Fibroblast of lung (primary cell): ENCODE results near the gene RCAN2. TPM values are rescaled to one million over a fixed set of nuclear protein-coding genes. Genes with fewer than 3 reads are reported as not detected.
"Not testable (repeated sequence)": the region's sequence is repeated elsewhere in the genome, so short reads cannot be mapped to it uniquely, and the experiment has no call there.

ENCODE experiments used
- DNase-seq, 2 donors: peaks; one replicate each; pipeline versions ENCODE4 v3.0.0 to v3.0.0-alpha.2; 2010; ENCODE audit warnings: low read depth in 2 of 2
- H2AFZ ChIP-seq: 2 replicates; pipeline ENCODE4 v1.5.1; 2012; ENCODE audit warnings: low read length, control low read depth, inconsistent platforms
- H3K27ac ChIP-seq: 2 replicates; pipeline ENCODE4 v1.5.1; 2011; ENCODE audit warnings: low read length, control low read depth; ENCODE audit not compliant: insufficient read depth
- H3K27me3 ChIP-seq: 2 replicates; pipeline ENCODE4 v1.5.1; 2011; ENCODE audit warnings: mild to moderate bottlenecking, low read length; ENCODE audit not compliant: control insufficient read depth, insufficient read depth
- H3K36me3 ChIP-seq: 2 replicates; pipeline ENCODE4 v1.5.1; 2011; ENCODE audit warnings: low read length; ENCODE audit not compliant: control insufficient read depth, insufficient read depth
- H3K4me1 ChIP-seq: 2 replicates; pipeline ENCODE4 v1.5.1; 2011; ENCODE audit warnings: low read length; ENCODE audit not compliant: control insufficient read depth, insufficient read depth; ENCODE audit errors: extremely low read depth
- H3K4me2 ChIP-seq: 2 replicates; pipeline ENCODE4 v1.5.1; 2011; ENCODE audit warnings: low read length, control low read depth; ENCODE audit not compliant: insufficient read depth; ENCODE audit errors: extremely low read depth
- H3K4me3 ChIP-seq, 4 experiments: fragments of 200-600 bp in 1 of 4; sonication (generic) in 1 of 4; replicated peaks in 1 of 4; 2 replicates each; pipeline ENCODE4 v1.5.1; 2011 to 2016; ENCODE audit warnings: low read length in 4 of 4, low read depth in 3 of 4, mild to moderate bottlenecking in 3 of 4, control low read depth in 2 of 4, inconsistent platforms in 1 of 4, mixed read lengths in 1 of 4; ENCODE audit not compliant: insufficient read depth in 1 of 4; ENCODE audit errors: control extremely low read depth in 1 of 4
- H3K79me2 ChIP-seq: 2 replicates; pipeline ENCODE4 v1.5.1; 2012; ENCODE audit warnings: mild to moderate bottlenecking, low read length, inconsistent platforms; ENCODE audit not compliant: control insufficient read depth, insufficient read depth
- H3K9ac ChIP-seq: 2 replicates; pipeline ENCODE4 v1.5.1; 2011; ENCODE audit warnings: mild to moderate bottlenecking, low read length, control low read depth; ENCODE audit not compliant: insufficient read depth
- H3K9me3 ChIP-seq: 2 replicates; pipeline ENCODE4 v1.5.1; 2012; ENCODE audit warnings: low read depth, low read length; ENCODE audit not compliant: control insufficient read depth, insufficient read depth
- H4K20me1 ChIP-seq: 2 replicates; pipeline ENCODE4 v1.5.1; 2011; ENCODE audit warnings: low read length; ENCODE audit not compliant: control insufficient read depth, insufficient read depth; ENCODE audit errors: extremely low read depth
- EZH2 ChIP-seq: IDR thresholded peaks from 2 replicates; pipeline ENCODE4 v1.5.1; 2012; ENCODE audit warnings: low read length, control low read depth, mild to moderate bottlenecking; ENCODE audit errors: missing control alignments
- polyA plus RNA-seq, 2 donors: library from polyadenylated mRNA; depleted of rRNA in 1 of 2; stranded (reverse) in 1 of 2; unstranded in 1 of 2; fragments of >200 nt; gene quantifications; 2 replicates each; pipeline ENCODE4 v1.2.1, GENCODE V29; 2011 to 2012; ENCODE audit warnings: missing spikeins in 1 of 2
- total RNA-seq: library from RNA; depleted of rRNA; stranded (reverse); fragments of >200 nt; gene quantifications from 2 replicates; pipeline ENCODE4 v1.2.1, GENCODE V29; 2014
- TF ChIP-seq, protein P1 (sequence below), 2 donors: IDR thresholded peaks in 1 of 2; conservative IDR thresholded peaks in 1 of 2; 1 replicate in 1 of 2; 2 replicates in 1 of 2; pipeline ENCODE4 v1.5.1; 2011 to 2012; ENCODE audit warnings: low read length in 2 of 2, control low read depth in 1 of 2, inconsistent platforms in 1 of 2, low read depth in 1 of 2, mild to moderate bottlenecking in 1 of 2

The RCAN2 gene
- total and polyA plus RNA-seq, 2 donors (not counting 1 experiment from before 2014, with no cell fraction given), result 11.7 to 38.0 TPM

DNA sequence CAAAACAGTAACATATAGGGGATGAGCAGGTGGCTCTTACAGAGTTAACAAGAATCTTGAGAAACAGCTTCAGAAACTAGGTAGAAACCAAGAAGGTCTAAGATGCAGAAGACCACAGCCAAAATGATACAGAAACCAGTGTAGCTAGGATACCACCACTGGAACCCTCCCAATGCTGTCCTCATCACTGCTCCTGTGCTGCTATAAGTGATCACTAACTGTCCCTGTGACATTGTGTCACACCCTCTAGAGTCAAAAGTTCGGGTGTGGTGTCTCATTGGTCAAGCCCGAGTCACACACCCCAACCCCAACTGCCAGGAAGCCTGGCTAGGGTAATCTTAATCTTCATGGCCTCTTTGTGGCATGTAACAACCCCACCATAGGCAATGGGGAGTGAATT lies 153.1 kb downstream of the RCAN2 start:
- Histone ChIP-seq H3K36me3 (no peaks in the 10 kb centered on the region), H4K20me1 (no peaks in the 10 kb centered on the region), H3K4me3 (no peak overlapping the region), H3K27me3 (peaks cover 3% of the 10 kb centered on the region), H3K9ac (no peak overlapping the region), H3K79me2 (no peaks in the 10 kb centered on the region), H3K4me2 (no peak overlapping the region), H3K4me1 (no peaks in the 10 kb centered on the region), H3K9me3 (no peaks in the 10 kb centered on the region), H2AFZ (no peak overlapping the region), H3K27ac (no peak overlapping the region)
- no peak for DNase-seq
- TF ChIP-seq, protein P1, sequence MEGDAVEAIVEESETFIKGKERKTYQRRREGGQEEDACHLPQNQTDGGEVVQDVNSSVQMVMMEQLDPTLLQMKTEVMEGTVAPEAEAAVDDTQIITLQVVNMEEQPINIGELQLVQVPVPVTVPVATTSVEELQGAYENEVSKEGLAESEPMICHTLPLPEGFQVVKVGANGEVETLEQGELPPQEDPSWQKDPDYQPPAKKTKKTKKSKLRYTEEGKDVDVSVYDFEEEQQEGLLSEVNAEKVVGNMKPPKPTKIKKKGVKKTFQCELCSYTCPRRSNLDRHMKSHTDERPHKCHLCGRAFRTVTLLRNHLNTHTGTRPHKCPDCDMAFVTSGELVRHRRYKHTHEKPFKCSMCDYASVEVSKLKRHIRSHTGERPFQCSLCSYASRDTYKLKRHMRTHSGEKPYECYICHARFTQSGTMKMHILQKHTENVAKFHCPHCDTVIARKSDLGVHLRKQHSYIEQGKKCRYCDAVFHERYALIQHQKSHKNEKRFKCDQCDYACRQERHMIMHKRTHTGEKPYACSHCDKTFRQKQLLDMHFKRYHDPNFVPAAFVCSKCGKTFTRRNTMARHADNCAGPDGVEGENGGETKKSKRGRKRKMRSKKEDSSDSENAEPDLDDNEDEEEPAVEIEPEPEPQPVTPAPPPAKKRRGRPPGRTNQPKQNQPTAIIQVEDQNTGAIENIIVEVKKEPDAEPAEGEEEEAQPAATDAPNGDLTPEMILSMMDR (conservative IDR thresholded peaks at IDR 0.05 in 1 of 2, IDR thresholded peaks at IDR 0.05 in 1 of 2; ENCODE audit: low read depth in 1 of 2, low read length in 2 of 2), result no peak
- no peak for TF ChIP-seq EZH2

DNA sequence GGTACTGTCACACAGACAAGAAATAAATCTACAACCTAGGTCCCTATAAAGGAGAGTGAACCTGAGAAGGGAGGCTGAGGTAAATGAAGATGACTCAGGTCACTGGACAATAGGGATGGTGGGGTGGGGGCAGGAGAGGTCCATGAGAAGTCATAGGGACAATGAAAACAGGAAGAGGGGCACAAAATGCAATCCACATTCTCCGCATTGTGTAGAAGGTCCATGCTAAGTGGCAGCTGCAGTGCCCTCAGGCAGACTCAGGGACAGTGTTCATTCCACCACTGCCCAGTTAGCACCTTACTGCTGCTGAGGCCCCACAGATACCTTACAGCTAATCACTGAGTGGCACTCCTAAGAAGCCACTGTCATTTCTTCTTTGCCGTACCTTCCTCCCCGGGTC lies 156.8 kb downstream of the RCAN2 start:
- H3K27me3 ChIP-seq, result peaks cover 3% of the 10 kb centered on the region
- H3K9me3 ChIP-seq, result no peaks in the 10 kb centered on the region
- H3K79me2 ChIP-seq, result no peaks in the 10 kb centered on the region
- H3K27ac ChIP-seq, result no peak overlapping the region
- DNase-seq, result no peak
- H2AFZ ChIP-seq, result no peak overlapping the region
- no peaks in the 10 kb centered on the region for H3K36me3 ChIP-seq
- no peak overlapping the region for H3K4me2 ChIP-seq
- H3K9ac ChIP-seq, result no peak overlapping the region
- H3K4me3 ChIP-seq, result no peak overlapping the region
- H3K4me1 ChIP-seq, result no peaks in the 10 kb centered on the region
- no peaks in the 10 kb centered on the region for H4K20me1 ChIP-seq
- TF ChIP-seq EZH2, result no peak
- TF ChIP-seq, protein P1 (conservative IDR thresholded peaks at IDR 0.05 in 1 of 2, IDR thresholded peaks at IDR 0.05 in 1 of 2; ENCODE audit: low read depth in 1 of 2, low read length in 2 of 2), result no peak

DNA sequence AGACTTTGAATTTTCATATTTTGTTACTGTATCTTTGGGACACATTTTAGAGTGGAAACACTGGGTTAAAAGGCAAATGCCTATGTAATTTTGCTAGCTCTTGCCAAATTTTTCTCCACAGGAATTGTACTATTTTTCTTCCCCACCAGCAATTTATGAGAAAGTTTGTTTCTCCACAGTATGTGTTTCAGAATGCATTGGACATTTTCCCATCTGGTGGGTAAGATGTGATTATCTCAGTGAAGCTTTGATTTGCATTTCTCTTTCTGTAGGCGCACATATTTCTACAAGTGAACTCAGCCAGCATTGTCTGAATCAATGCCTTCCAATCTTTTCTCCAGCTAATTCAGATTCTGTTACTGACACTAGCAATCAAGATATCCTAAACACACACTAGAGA lies 157.8 kb downstream of the RCAN2 start:
- TF ChIP-seq, protein P1 (conservative IDR thresholded peaks at IDR 0.05 in 1 of 2, IDR thresholded peaks at IDR 0.05 in 1 of 2; ENCODE audit: low read depth in 1 of 2, low read length in 2 of 2), result no peak
- TF ChIP-seq EZH2, result no peak
- H3K9me3 ChIP-seq, result no peaks in the 10 kb centered on the region
- no peak overlapping the region for H3K27ac ChIP-seq
- H4K20me1 ChIP-seq, result no peaks in the 10 kb centered on the region
- no peaks in the 10 kb centered on the region for H3K36me3 ChIP-seq
- no peaks in the 10 kb centered on the region for H3K79me2 ChIP-seq
- H3K4me3 ChIP-seq, result no peak overlapping the region
- no peak overlapping the region for H3K4me2 ChIP-seq
- no peak overlapping the region for H3K9ac ChIP-seq
- peak in 1 of 2 donors; percentile 36 for DNase-seq
- H2AFZ ChIP-seq, result no peak overlapping the region
- H3K4me1 ChIP-seq, result no peaks in the 10 kb centered on the region
- H3K27me3 ChIP-seq, result peaks cover 3% of the 10 kb centered on the region

DNA sequence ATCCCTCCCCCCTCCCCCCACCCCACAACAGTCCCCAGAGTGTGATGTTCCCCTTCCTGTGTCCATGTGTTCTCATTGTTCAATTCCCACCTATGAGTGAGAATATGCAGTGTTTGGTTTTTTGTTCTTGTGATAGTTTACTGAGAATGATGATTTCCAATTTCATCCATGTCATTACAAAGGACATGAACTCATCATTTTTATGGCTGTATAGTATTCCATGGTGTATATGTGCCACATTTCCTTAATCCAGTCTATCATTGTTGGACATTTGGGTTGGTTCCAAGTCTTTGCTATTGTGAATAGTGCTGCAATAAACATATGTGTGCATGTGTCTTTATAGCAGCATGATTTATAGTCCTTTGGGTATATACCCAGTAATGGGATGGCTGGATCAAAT lies 158.8 kb downstream of the RCAN2 start:
- not testable (repeated sequence) for H3K79me2 ChIP-seq, H3K4me3 ChIP-seq, DNase-seq, H3K9ac ChIP-seq, H3K4me2 ChIP-seq, H3K27ac ChIP-seq, H2AFZ ChIP-seq, H4K20me1 ChIP-seq, H3K36me3 ChIP-seq, H3K4me1 ChIP-seq, H3K9me3 ChIP-seq, H3K27me3 ChIP-seq
